MM.1S (cell line): ENCODE data around the gene SLC7A6.

ENCODE experiments used
- CTCF ChIP-seq: fragments of 300-600 bp; sonication (generic); IDR thresholded peaks from 2 replicates; pipeline ENCODE4 v1.5.1; 2016; ENCODE audit warnings: antibody characterized with exemption, low read length, mixed read lengths
- EZH2phosphoT487 ChIP-seq: fragments of 300-600 bp; sonication (generic); IDR thresholded peaks from 2 replicates; pipeline ENCODE4 v1.6.1; 2018; ENCODE audit warnings: antibody characterized with exemption, low read length

- TF ChIP-seq EZH2phosphoT487 (no peak), CTCF (no peak)
Observed at GRCh38 chr16:68235108-68235886, 29.0 kb upstream of the SLC7A6 start.
